Pons (tissue), 1 donor: Measurements from ENCODE around the gene RASSF7.
"Not testable (repeated sequence)": the region's sequence is repeated elsewhere in the genome, so short reads cannot be mapped to it uniquely, and the experiment has no call there.

Experiments
- DNase-seq: peaks from one replicate; pipeline ENCODE4 v3.0.0-alpha.2; 2016; ENCODE audit warnings: low spot score

The RASSF7 gene

GRCh38 chr11:560305-561147 is at the start of gene RASSF7, which contains the start of gene LMNTD2:
Gene RASSF7, plus strand, starts transcription at chr11:560970. Its CDS starts 799 bp downstream, at chr11:561769.
Gene LMNTD2, minus strand, starts transcription at chr11:560738. Its CDS starts 22 bp downstream, at chr11:560716.
- DNase-seq = peak; percentile 72

GRCh38 chr11:512761-513595 is 47.8 kb upstream of the RASSF7 start:
- DNase-seq = no peak

GRCh38 chr11:514606-515005 is 46.2 kb upstream of the RASSF7 start:
- DNase-seq = no peak

DNA sequence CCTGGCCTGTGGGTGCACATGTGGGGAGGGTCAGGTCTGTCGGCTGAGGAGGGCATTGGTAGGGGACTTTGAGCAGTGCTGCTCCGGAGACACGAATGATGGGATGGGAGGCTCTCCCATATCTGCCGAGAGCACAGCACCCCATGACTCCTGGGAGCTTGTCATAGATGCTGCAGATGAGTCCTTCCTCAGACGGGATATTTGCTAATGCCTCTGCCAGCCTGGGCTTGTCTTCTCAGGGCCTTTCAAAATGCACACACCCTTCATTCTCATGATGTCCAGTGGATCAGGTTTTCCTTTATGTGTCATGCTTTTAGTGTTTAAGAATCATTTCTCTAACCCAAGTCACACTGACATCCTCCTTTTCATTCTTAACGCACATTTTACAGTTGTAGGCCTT is 45.6 kb upstream of the RASSF7 start:
- DNase-seq = no peak

- no peak for DNase-seq
These were observed 44.4 kb upstream of the RASSF7 start for GRCh38 chr11:516400-516799.

DNA sequence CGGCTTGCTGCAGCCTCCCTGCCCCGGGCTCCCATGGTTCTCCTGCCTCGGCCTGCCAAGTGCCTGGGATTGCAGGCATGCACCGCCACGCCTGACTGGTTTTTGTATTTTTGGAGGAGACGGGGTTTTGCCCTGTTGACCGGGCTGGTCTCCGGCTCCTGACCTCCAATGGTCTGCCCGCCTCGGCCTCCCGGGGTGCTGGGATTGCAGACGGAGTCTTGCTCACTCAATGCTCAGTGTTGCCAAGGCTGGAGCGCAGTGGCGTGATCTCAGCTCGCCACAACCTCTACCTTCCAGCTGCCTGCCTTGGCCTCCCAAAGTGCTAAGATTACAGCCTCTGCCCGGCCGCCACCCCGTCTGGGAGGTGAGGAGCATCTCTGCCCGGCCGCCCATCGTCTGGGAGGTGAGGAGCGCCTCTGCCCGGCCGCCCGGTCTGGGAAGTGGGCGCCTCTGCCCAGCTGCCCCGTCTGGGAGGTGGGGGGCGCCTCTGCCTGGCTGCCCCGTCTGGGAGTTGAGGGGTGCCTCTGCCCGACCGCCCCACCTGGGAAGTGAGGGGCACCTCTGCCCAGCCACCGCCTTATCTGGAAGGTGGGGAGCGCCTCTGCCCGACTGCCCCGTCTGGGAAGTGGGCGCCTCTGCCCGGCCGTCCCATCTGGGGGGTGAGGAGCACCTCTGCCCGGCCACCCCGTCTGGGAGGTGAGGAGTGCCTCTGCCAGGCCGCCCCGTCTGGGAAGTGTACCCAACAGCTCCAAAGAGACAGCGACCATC is 43.7 kb upstream of the RASSF7 start:
- DNase-seq = not testable (repeated sequence)

DNA sequence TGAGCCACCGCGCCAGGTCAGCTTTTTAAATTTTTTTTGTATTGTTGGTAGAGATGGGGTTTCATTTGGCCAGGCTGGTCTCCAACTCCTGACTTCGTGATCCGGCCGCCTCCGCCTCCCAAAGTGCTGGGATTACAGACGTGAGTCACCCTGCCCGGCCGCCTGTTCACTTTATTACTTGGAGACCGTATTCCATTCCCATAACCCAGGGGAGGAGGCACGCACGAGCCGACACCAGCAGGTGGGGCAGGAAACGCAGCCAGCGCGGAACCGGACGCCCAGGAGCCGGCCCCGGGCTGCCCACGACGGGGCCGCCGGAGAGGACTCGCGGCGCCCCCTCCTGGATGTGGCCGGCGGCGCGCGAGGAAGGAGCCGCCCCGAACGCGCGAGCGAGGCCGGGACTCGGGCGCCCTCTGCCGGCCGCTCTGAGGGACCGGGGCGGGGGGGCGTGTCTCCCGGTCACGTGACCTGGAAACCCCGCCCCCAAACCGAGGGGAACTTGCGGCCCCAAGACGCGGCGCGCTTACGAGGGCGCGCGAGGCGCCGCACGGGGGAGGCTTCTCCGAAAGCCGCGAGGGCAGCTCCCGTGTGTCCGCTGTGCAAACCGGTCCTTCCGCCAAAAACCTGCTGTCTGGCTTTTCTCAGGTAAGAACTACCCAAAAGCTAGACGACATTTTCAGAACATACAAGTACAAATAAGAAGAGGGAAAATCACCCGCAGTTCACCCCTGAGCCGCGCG is 42.1 kb upstream of the RASSF7 start:
- peak; percentile 85 for DNase-seq

- no peak for DNase-seq
These were observed 40.2 kb upstream of the RASSF7 start for GRCh38 chr11:520428-521176.

- DNase-seq = no peak
These were observed 39.5 kb upstream of the RASSF7 start for GRCh38 chr11:521177-521688.

DNA sequence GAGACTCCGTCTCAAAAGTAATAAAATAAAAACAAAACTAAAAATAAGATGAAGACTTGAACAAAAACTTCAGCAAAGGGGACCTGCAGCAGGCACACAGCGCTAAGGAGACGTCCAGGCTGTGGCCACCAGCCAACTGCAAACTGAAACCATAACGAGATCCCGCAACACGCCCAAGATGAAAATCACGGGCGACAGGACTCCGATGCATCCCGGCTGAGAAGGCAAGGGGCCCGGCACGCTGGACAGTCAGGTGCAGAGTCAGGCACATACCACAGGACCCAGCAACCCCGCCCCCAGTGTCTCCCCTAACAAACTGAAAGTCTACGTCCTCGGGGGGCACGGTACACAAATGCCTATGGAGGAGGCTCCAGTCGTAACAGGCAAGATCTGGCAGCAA is 34.6 kb upstream of the RASSF7 start:
- DNase-seq = no peak

GRCh38 chr11:528166-528814 is 32.5 kb upstream of the RASSF7 start:
- DNase-seq = no peak

DNA sequence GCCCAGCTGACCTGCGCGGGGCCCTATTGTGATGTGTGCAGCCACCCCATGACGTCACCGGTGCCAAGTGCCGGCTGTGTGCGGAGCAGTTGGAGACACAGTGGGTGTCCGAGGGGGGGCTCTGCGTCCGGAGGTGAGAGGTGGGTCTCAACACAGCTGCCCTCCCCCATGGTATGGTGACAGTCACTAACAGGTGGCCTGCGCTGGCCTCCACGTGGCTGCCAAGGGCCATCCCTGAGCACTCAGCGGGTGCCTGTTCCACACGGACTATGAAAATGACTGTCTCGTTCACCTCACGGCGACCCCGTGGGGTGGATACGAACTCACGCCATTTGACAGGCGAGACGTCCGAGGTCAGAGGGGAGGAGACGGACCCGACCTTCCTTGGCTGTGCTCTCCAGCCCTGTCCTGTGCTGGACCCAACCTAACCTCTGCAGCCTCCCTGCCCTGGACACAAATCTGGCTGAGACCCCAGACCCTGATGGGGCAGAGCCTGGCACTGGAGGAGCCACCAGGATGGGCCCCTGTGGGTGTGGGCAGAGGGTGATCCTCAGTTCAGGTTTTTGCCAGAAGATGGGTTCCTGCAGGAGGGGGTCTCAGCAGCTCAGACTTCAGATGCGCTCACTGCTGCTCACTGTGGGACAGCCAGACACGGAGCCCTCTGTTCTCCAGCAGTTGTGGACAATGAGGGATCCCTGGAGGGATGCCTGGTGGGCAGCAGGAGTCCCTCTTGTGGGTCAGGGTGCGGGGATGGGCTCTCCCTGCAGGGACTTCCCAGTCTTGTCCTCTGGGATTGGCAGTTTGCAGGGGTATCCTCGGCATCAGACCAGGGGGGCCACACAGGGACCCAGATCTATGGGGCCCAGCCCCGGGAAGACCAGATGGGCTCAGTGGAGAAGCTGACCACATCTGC is 31.7 kb upstream of the RASSF7 start:
- no peak for DNase-seq

GRCh38 chr11:529728-530411 is 30.9 kb upstream of the RASSF7 start:
- DNase-seq = no peak

GRCh38 chr11:530960-531831 is 29.6 kb upstream of the RASSF7 start:
- no peak for DNase-seq

DNA sequence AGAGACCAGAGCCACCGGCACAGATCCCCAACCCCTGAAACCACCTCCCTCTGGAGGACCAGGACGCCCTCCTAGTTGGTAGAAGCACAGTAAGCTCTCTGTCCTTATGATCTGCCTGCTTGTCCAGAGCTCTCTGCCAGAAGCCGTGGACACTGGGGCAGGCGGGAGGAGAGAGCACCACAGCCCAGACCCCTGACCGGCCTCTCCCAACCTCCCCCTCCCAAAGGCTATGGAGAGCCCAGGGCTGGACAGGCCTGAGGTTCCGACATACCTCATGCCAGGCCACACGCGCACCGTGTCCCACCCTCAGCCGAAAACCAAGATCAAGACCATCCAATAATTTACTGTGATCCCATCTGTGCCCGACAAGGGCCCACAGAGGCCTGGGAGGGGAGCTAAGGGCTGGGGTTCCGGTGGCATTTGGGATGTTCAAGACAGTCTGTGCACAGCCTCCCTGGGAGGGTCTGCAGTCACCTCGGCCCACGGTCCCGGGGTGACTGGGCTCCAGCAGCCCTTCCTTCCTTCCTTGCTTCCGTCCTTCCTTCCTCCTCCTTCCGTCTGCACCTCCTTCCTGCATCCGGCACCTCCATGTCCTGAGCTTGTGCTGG is 28.7 kb upstream of the RASSF7 start:
- DNase-seq = no peak

GRCh38 chr11:532527-532985 is 28.2 kb upstream of the RASSF7 start:
- DNase-seq = no peak
